Esophagus squamous epithelium (tissue), 4 donors: ENCODE results near the gene ERG.

Experiments used
- CTCF ChIP-seq, 6 experiments: fragments of 450-650 bp in 4 of 6; fragments of 200-600 bp in 2 of 6; sonication (generic) in 2 of 6; IDR thresholded peaks; one replicate each; pipeline ENCODE4 v1.5.1; 2016 to 2019; ENCODE audit warnings: antibody characterized with exemption in 6 of 6, mild to moderate bottlenecking in 4 of 6, moderate library complexity in 4 of 6
- POLR2A ChIP-seq, 4 donors: fragments of 450-650 bp; IDR thresholded peaks; one replicate each; pipeline ENCODE4 v1.6.1; 2017; ENCODE audit warnings: antibody characterized with exemption in 4 of 4, mild to moderate bottlenecking in 4 of 4, moderate library complexity in 3 of 4

- TF ChIP-seq POLR2A (IDR thresholded peaks at IDR 0.05), result no peak
- no peak for TF ChIP-seq CTCF (IDR thresholded peaks at IDR 0.05)
Measured at GRCh38 chr21:38454702-38455101, 43.6 kb downstream of the ERG start.
